SHP77 (cell line): Measurements from ENCODE around the gene EXPH5.
A peak's percentile ranks its signal among the peaks of the same experiment; 100 is the strongest.
"Not testable (repeated sequence)": the region's sequence is repeated elsewhere in the genome, so short reads cannot be mapped to it uniquely, and the experiment has no call there.

ENCODE experiments used
- DNase-seq, 2 experiments: peaks; one replicate each; lab custom pipeline; 2025; lab: John Stamatoyannopoulos, UW

The EXPH5 gene

GRCh38 chr11:108593214-108593922 is at the start of gene EXPH5:
Gene EXPH5, minus strand, starts transcription at chr11:108593768. Its CDS starts 232 bp downstream, at chr11:108593536.
- peak; percentile 84 to 91 for DNase-seq

GRCh38 chr11:108641752-108642151 is 48.2 kb upstream of the EXPH5 start:
- DNase-seq: not testable (repeated sequence)

- no peak for DNase-seq
Measured at GRCh38 chr11:108639146-108639545, 45.6 kb upstream of the EXPH5 start.

- DNase-seq: no peak
Measured at GRCh38 chr11:108636222-108636621, 42.7 kb upstream of the EXPH5 start.

GRCh38 chr11:108635106-108635505 is 41.5 kb upstream of the EXPH5 start:
- no peak for DNase-seq

- DNase-seq: no peak
Measured at GRCh38 chr11:108632041-108632704, 38.6 kb upstream of the EXPH5 start.

GRCh38 chr11:108629274-108629673 is 35.7 kb upstream of the EXPH5 start:
- DNase-seq: no peak

GRCh38 chr11:108628812-108629211 is 35.2 kb upstream of the EXPH5 start:
- DNase-seq: no peak

GRCh38 chr11:108628326-108628725 is 34.8 kb upstream of the EXPH5 start:
- no peak for DNase-seq

GRCh38 chr11:108624196-108624925 is 30.8 kb upstream of the EXPH5 start:
- DNase-seq: no peak

- no peak for DNase-seq
Measured at GRCh38 chr11:108622341-108622740, 28.8 kb upstream of the EXPH5 start.

- DNase-seq: no peak
Measured at GRCh38 chr11:108620958-108621772, 27.6 kb upstream of the EXPH5 start.

GRCh38 chr11:108618529-108618928 is 25.0 kb upstream of the EXPH5 start:
- no peak for DNase-seq

- no peak for DNase-seq
Measured at GRCh38 chr11:108617055-108617454, 23.5 kb upstream of the EXPH5 start.

GRCh38 chr11:108616549-108616948 is 23.0 kb upstream of the EXPH5 start:
- no peak for DNase-seq

GRCh38 chr11:108614086-108614485 is 20.5 kb upstream of the EXPH5 start:
- DNase-seq: no peak

- DNase-seq: no peak
Measured at GRCh38 chr11:108609682-108610081, 16.1 kb upstream of the EXPH5 start.

- no peak for DNase-seq
Measured at GRCh38 chr11:108608548-108608947, 15.0 kb upstream of the EXPH5 start.

GRCh38 chr11:108606495-108607160 is 13.1 kb upstream of the EXPH5 start:
- no peak for DNase-seq

- no peak for DNase-seq
Measured at GRCh38 chr11:108606070-108606469, 12.5 kb upstream of the EXPH5 start.

GRCh38 chr11:108602818-108603217 is 9.2 kb upstream of the EXPH5 start:
- not testable (repeated sequence) for DNase-seq

GRCh38 chr11:108601150-108601549 is 7.6 kb upstream of the EXPH5 start:
- no peak for DNase-seq
